Measurements from ENCODE around the gene OPN1LW. TPM values are rescaled to one million over a fixed set of nuclear protein-coding genes. Genes with fewer than 3 reads are reported as not detected.
A peak's percentile ranks its signal among the peaks of the same experiment; 100 is the strongest.

OPN1LW gene
- total RNA-seq, 1 experiment from 2014 or later: not detected

GRCh38 chrX:154097589-154098541 lies 46.2 kb upstream of the OPN1LW start, which contains the start of gene MECP2:
TSS of gene MECP2 (minus strand) at chrX:154097717.
- H3K27ac Mint-ChIP-seq (ENCODE audit: low read depth, unreplicated experiment): peak within 1 kb of the TSS; percentile 67
- TF ChIP-seq, protein P1, sequence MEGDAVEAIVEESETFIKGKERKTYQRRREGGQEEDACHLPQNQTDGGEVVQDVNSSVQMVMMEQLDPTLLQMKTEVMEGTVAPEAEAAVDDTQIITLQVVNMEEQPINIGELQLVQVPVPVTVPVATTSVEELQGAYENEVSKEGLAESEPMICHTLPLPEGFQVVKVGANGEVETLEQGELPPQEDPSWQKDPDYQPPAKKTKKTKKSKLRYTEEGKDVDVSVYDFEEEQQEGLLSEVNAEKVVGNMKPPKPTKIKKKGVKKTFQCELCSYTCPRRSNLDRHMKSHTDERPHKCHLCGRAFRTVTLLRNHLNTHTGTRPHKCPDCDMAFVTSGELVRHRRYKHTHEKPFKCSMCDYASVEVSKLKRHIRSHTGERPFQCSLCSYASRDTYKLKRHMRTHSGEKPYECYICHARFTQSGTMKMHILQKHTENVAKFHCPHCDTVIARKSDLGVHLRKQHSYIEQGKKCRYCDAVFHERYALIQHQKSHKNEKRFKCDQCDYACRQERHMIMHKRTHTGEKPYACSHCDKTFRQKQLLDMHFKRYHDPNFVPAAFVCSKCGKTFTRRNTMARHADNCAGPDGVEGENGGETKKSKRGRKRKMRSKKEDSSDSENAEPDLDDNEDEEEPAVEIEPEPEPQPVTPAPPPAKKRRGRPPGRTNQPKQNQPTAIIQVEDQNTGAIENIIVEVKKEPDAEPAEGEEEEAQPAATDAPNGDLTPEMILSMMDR (IDR thresholded peaks at IDR 0.05; ENCODE audit: unreplicated experiment): no peak
- H3K4me1 Mint-ChIP-seq (ENCODE audit: insufficient read depth, unreplicated experiment): peaks cover 10% of the 10 kb centered on the region
- H3K36me3 Mint-ChIP-seq (ENCODE audit: insufficient read depth, unreplicated experiment): peaks cover 11% of the 10 kb centered on the region
- CTCF ChIA-PET: interaction anchor here (0.5 to 0.9 kb wide), 3 partner anchors 84 to 700 kb away, joined by 3 to 5 read pairs (median 3); partner anchors contain the start of gene PLXNB3
- H3K4me3 Mint-ChIP-seq (ENCODE audit: unreplicated experiment): peak within 1 kb of the TSS; percentile 80
- intact Hi-C loops (cut with micrococcal nuclease): no loop called here
- peak; percentile 87 for DNase-seq (ENCODE audit: unreplicated experiment)
- no peaks in the 10 kb centered on the region for H3K9me3 Mint-ChIP-seq (ENCODE audit: unreplicated experiment)
- POLR2A ChIA-PET: interaction anchor here (0.6 to 1.0 kb wide), 7 partner anchors 16 to 281 kb away, joined by 3 to 5 read pairs (median 3); partner anchors contain the start of gene EMD
- no TSS peak for BruUV-seq (replicated peaks)
- peaks cover 81% of the 10 kb centered on the region for H3K27me3 Mint-ChIP-seq (ENCODE audit: insufficient read depth, unreplicated experiment)

GRCh38 chrX:154098551-154098950 lies 45.5 kb upstream of the OPN1LW start:
- ChIA-PET POLR2A (interaction anchor here (0.6 to 0.7 kb wide), 2 partner anchors 24 to 97 kb away, joined by 3 read pairs; no protein-coding TSS in a partner anchor), CTCF (interaction anchor here (0.5 to 0.9 kb wide), 2 partner anchors 85 to 335 kb away, joined by 3 to 5 read pairs; partner anchors contain the start of gene PLXNB3)
- Mint-ChIP-seq H3K9me3 (ENCODE audit: unreplicated experiment) (no peaks in the 10 kb centered on the region), H3K4me3 (ENCODE audit: unreplicated experiment) (no peak overlapping the region), H3K4me1 (ENCODE audit: insufficient read depth, unreplicated experiment) (peaks cover 10% of the 10 kb centered on the region), H3K36me3 (ENCODE audit: insufficient read depth, unreplicated experiment) (peaks cover 11% of the 10 kb centered on the region), H3K27me3 (ENCODE audit: insufficient read depth, unreplicated experiment) (peaks cover 88% of the 10 kb centered on the region), H3K27ac (ENCODE audit: low read depth, unreplicated experiment) (no peak overlapping the region)
- TF ChIP-seq, protein P1 (IDR thresholded peaks at IDR 0.05; ENCODE audit: unreplicated experiment): no peak
- intact Hi-C loops (cut with micrococcal nuclease): no loop called here
- BruUV-seq (replicated peaks): no TSS peak
- DNase-seq (ENCODE audit: unreplicated experiment): no peak

DNA sequence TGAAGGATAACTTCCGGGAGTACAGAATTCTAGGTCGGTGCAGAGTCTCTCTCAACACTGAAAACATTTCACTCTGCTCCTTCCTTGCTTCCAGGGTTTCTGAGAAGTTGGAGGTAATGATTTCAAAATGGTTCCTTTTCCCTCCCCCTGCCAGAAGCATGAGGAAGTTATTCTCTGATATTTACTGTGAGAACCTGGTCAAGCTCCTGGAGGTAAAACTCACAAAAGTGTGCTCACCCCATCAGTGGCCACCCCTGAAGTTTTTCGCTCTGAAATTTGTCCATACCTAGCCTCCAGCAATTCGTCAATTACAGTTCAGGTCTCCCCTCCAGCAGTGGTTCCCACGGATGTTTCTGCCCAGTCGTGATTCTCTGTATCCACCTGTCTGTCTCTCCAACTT lies 30.3 kb upstream of the OPN1LW start:
- DNase-seq (ENCODE audit: unreplicated experiment): no peak
- H3K4me1 Mint-ChIP-seq (ENCODE audit: insufficient read depth, unreplicated experiment): no peaks in the 10 kb centered on the region
- no TSS peak for BruUV-seq (replicated peaks)
- no peak overlapping the region for H3K27ac Mint-ChIP-seq (ENCODE audit: low read depth, unreplicated experiment)
- H3K9me3 Mint-ChIP-seq (ENCODE audit: unreplicated experiment): no peaks in the 10 kb centered on the region
- TF ChIP-seq, protein P1 (IDR thresholded peaks at IDR 0.05; ENCODE audit: unreplicated experiment): no peak
- CTCF ChIA-PET: interaction anchor here (0.8 kb wide), 1 partner anchor 9 kb away, joined by 4 read pairs; no protein-coding TSS in a partner anchor
- no peaks in the 10 kb centered on the region for H3K36me3 Mint-ChIP-seq (ENCODE audit: insufficient read depth, unreplicated experiment)
- POLR2A ChIA-PET: interaction anchor here (0.6 kb wide), 1 partner anchor 190 kb away, joined by 3 read pairs; no protein-coding TSS in a partner anchor
- no peak overlapping the region for H3K4me3 Mint-ChIP-seq (ENCODE audit: unreplicated experiment)
- peaks cover 84% of the 10 kb centered on the region for H3K27me3 Mint-ChIP-seq (ENCODE audit: insufficient read depth, unreplicated experiment)
- intact Hi-C loops (cut with micrococcal nuclease): no loop called here

DNA sequence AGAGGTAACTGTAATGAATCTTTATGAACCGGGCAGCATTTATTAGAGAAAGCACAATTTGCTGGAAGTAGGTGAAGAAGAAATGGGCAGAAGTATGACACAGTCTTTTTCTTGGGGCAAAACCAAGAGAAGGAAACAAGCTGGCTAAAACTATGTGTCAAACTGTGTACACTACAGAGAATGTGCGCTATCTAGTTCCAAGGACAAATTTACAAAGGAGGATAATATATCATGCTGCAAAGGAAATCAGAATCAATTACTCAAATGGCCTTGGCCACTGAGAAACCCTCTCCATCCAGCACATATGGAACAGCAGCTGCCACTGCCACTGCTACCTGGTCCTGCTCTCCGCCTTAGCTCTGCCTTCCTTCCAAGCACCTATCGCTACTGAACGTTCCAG lies 29.4 kb upstream of the OPN1LW start:
- H3K9me3 Mint-ChIP-seq (ENCODE audit: unreplicated experiment): no peaks in the 10 kb centered on the region
- no peak overlapping the region for H3K27ac Mint-ChIP-seq (ENCODE audit: low read depth, unreplicated experiment)
- BruUV-seq (replicated peaks): no TSS peak
- POLR2A ChIA-PET: interaction anchor here (0.6 kb wide), 1 partner anchor 261 kb away, joined by 3 read pairs; no protein-coding TSS in a partner anchor
- CTCF ChIA-PET: interaction anchor here (0.8 kb wide), 1 partner anchor 8 kb away, joined by 4 read pairs; no protein-coding TSS in a partner anchor
- no peaks in the 10 kb centered on the region for H3K36me3 Mint-ChIP-seq (ENCODE audit: insufficient read depth, unreplicated experiment)
- no peaks in the 10 kb centered on the region for H3K4me1 Mint-ChIP-seq (ENCODE audit: insufficient read depth, unreplicated experiment)
- H3K4me3 Mint-ChIP-seq (ENCODE audit: unreplicated experiment): no peak overlapping the region
- H3K27me3 Mint-ChIP-seq (ENCODE audit: insufficient read depth, unreplicated experiment): peaks cover 84% of the 10 kb centered on the region
- no peak for DNase-seq (ENCODE audit: unreplicated experiment)
- TF ChIP-seq, protein P1 (IDR thresholded peaks at IDR 0.05; ENCODE audit: unreplicated experiment): no peak
- intact Hi-C loops (cut with micrococcal nuclease): no loop called here
